A549 (cell line): Measurements from ENCODE around the gene NTSR1.

Experiments used
- BCL3 ChIP-seq: fragments of >200 bp; sonication (Bioruptor Twin); formaldehyde crosslinking; IDR thresholded peaks from 3 replicates; pipeline ENCODE4 v1.6.1; 2016
- CTCF ChIP-seq: fragments of >200 bp; sonication (Bioruptor Twin); formaldehyde crosslinking; IDR thresholded peaks from 3 replicates; pipeline ENCODE4 v1.5.1; 2016
- ELK1 ChIP-seq: fragments of 150-350 bp; IDR thresholded peaks from 2 replicates; pipeline ENCODE4 v1.6.1; 2014; ENCODE audit warnings: low read depth, mild to moderate bottlenecking, low read length
- EP300 ChIP-seq, 2 experiments: fragments of >200 bp; sonication (Bioruptor Twin); formaldehyde crosslinking; IDR thresholded peaks; 2 replicates in 1 of 2; 3 replicates in 1 of 2; pipeline ENCODE4 v1.6.1; 2016 to 2017
- GATA3 ChIP-seq: IDR thresholded peaks from 2 replicates; pipeline ENCODE4 v1.6.1; 2012; ENCODE audit warnings: borderline replicate concordance
- HMGXB4 ChIP-seq: fragments of 250-450 bp; sonication (Bioruptor Pico); IDR thresholded peaks from 2 replicates; pipeline ENCODE4 v1.5.0; 2021; ENCODE audit warnings: mild to moderate bottlenecking, moderate library complexity, borderline replicate concordance
- HOXB13 ChIP-seq: fragments of 250-450 bp; sonication (Bioruptor Pico); IDR thresholded peaks from 2 replicates; pipeline ENCODE4 v1.5.0; 2020; ENCODE audit warnings: low read depth, mild to moderate bottlenecking, moderate library complexity
- MAZ ChIP-seq: fragments of 150-350 bp; IDR thresholded peaks from 2 replicates; pipeline ENCODE4 v1.6.1; 2014; ENCODE audit warnings: antibody characterized with exemption, low read depth, low read length, borderline replicate concordance
- PBX3 ChIP-seq: IDR thresholded peaks from 2 replicates; pipeline ENCODE4 v1.6.1; 2012
- POLR2A ChIP-seq: IDR thresholded peaks from 2 replicates; pipeline ENCODE4 v1.6.1; 2012; ENCODE audit warnings: mild to moderate bottlenecking, low read length
- REST ChIP-seq: fragments of 200-600 bp; sonication (generic); IDR thresholded peaks from 2 replicates; pipeline ENCODE4 v1.6.1; 2016; ENCODE audit warnings: antibody characterized with exemption, mild to moderate bottlenecking, moderate library complexity
- USF2 ChIP-seq: fragments of 450-650 bp; IDR thresholded peaks from 2 replicates; pipeline ENCODE4 v1.6.1; 2014; ENCODE audit warnings: antibody characterized with exemption
- ZNF302 ChIP-seq: fragments of 250-450 bp; sonication (Bioruptor Pico); IDR thresholded peaks from 2 replicates; pipeline ENCODE4 v1.9.0; 2021; ENCODE audit warnings: inconsistent platforms, mild to moderate bottlenecking, moderate library complexity

GRCh38 chr20:62675156-62675876, 33.3 kb upstream of the NTSR1 start:
- TF ChIP-seq REST (no peak), CTCF (no peak), ZNF302 (CRISPR knock-in tag) (no peak), POLR2A (no peak), HOXB13 (CRISPR knock-in tag) (no peak), HMGXB4 (no peak), GATA3 (no peak), EP300 (IDR thresholded peaks at IDR 0.05) (no peak), PBX3 (no peak), USF2 (no peak), BCL3 (no peak), MAZ (no peak), ELK1 (no peak)
